ENCODE measurements around the gene ROMO1.
"Not testable (repeated sequence)": the region's sequence is repeated elsewhere in the genome, so short reads cannot be mapped to it uniquely, and the experiment has no call there.

ROMO1 gene

DNA sequence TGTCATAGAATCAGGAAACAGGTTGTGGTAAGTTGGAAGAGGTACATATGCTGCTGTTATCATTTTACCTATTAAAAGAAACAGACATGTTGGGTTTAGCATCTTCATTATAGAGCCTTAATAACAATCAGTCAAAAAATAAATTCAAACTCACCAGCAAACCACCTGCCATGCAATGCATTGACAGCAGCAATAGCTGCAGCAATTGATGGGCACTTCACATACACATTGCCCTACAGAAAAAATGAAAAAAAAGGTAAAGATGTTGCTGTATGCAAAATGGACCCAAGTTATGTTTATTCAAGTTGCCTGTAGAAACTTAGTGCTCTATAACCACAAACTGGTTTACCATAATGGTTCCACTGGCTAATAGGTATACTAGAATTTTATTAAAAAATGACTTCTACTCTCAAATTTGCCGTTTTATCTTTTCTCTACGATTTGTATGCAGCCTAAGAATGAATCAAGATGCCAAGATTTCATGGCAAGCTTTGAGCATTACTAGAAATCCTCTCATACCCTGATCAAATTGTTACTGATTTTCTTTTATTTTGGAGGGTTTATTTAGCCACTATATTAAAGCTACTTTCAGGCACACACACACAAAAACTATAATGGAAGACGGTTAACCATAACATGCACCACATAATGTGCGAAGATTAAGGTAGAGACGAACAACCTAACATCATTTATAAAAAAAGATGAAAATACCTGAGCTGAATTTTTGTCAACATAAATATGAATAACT is 5.5 kb downstream of the ROMO1 start:
- H2AFZ ChIP-seq: no peak overlapping the region
- no peaks in the 10 kb centered on the region for H3K36me3 ChIP-seq (ENCODE audit: control insufficient read depth, insufficient read depth, low read length)
- H3K4me1 ChIP-seq: no peaks in the 10 kb centered on the region
- H3K79me2 ChIP-seq: peaks cover 3% of the 10 kb centered on the region
- H3K9ac ChIP-seq: no peak overlapping the region
- H3K4me3 ChIP-seq (ENCODE audit: low read depth, low read length): no peak overlapping the region
- H3K4me2 ChIP-seq (ENCODE audit: low read length): no peak overlapping the region
- H3K27me3 ChIP-seq (ENCODE audit: control insufficient read depth, insufficient read depth, low read length): no peaks in the 10 kb centered on the region
- H3K9me3 ChIP-seq (ENCODE audit: control insufficient read depth, low read length): no peaks in the 10 kb centered on the region
- TF ChIP-seq, protein P1, sequence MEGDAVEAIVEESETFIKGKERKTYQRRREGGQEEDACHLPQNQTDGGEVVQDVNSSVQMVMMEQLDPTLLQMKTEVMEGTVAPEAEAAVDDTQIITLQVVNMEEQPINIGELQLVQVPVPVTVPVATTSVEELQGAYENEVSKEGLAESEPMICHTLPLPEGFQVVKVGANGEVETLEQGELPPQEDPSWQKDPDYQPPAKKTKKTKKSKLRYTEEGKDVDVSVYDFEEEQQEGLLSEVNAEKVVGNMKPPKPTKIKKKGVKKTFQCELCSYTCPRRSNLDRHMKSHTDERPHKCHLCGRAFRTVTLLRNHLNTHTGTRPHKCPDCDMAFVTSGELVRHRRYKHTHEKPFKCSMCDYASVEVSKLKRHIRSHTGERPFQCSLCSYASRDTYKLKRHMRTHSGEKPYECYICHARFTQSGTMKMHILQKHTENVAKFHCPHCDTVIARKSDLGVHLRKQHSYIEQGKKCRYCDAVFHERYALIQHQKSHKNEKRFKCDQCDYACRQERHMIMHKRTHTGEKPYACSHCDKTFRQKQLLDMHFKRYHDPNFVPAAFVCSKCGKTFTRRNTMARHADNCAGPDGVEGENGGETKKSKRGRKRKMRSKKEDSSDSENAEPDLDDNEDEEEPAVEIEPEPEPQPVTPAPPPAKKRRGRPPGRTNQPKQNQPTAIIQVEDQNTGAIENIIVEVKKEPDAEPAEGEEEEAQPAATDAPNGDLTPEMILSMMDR (IDR thresholded peaks at IDR 0.05): no peak
- no peak overlapping the region for H3K27ac ChIP-seq

DNA sequence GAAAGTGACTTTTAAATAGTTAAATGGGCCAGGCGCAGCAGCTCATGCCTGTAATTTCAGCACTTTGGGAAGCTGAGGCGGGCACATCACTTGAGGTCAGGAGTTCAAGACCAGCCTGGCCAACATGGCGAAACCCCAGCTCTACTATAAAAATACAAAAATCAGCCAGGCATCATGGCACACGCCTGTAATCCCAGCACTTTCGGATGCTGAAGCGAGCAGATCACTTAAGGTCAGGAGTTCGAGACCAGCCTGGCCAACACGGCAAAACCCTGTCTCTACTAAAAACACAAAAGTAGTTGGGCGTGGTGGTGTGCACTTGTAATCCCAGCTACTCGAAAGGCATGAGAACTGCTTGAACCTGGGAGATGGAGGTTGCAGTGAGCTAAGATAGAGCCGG is 6.7 kb downstream of the ROMO1 start:
- not testable (repeated sequence) for H3K9me3 ChIP-seq (ENCODE audit: control insufficient read depth, low read length); H2AFZ ChIP-seq; H3K4me3 ChIP-seq (ENCODE audit: low read depth, low read length); H3K4me1 ChIP-seq; H3K27ac ChIP-seq; H3K4me2 ChIP-seq (ENCODE audit: low read length); H3K9ac ChIP-seq; H3K36me3 ChIP-seq (ENCODE audit: control insufficient read depth, insufficient read depth, low read length); H3K27me3 ChIP-seq (ENCODE audit: control insufficient read depth, insufficient read depth, low read length)
- H3K79me2 ChIP-seq: peaks cover 11% of the 10 kb centered on the region

DNA sequence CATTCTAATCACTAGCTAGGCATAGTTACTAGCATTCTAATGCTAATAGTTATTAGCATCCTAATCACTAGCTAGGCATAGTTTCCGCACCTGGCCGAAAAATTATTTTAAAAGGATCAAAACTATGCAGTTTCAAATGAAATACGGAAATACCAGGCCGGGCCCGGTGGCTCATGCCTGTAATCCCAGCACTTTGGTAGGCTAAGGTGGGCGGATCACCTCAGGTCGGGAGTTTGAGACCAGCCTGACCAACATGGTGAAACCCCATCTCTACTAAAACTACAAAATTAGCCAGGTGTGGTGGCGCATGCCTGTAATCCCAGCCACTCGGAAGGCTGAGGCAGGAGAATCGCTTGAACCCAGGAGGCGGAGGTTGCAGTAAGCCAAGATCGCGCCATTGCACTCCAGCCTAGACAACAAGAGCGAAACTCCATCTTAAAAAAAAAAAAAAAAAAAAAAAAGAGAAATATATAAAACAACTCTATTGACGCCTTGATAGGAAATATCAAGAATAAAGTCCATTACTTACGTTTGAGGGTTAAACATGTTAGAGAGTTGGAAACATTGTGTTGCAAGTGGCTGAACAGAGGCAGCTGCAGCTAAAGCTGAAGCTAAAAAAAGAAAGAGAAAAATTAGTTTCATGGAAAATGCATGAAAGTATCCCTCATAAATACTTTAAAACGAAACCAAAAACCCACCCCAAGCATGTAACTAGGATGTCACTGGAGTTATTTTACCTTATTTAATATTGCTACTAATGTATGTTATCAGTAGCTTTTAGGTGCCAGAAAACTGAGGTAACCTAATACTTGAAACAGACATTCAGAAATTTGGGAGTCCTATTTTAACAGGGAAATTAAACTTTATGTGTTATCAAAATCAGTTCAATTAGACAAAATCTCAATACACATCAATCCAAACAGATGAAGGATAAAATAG is 7.7 kb downstream of the ROMO1 start:
- not testable (repeated sequence) for H3K9me3 ChIP-seq (ENCODE audit: control insufficient read depth, low read length); H3K27me3 ChIP-seq (ENCODE audit: control insufficient read depth, insufficient read depth, low read length); H3K27ac ChIP-seq; H3K36me3 ChIP-seq (ENCODE audit: control insufficient read depth, insufficient read depth, low read length); H3K4me3 ChIP-seq (ENCODE audit: low read depth, low read length); H3K4me2 ChIP-seq (ENCODE audit: low read length); H3K4me1 ChIP-seq; H3K9ac ChIP-seq; H2AFZ ChIP-seq
- H3K79me2 ChIP-seq: peaks cover 11% of the 10 kb centered on the region

DNA sequence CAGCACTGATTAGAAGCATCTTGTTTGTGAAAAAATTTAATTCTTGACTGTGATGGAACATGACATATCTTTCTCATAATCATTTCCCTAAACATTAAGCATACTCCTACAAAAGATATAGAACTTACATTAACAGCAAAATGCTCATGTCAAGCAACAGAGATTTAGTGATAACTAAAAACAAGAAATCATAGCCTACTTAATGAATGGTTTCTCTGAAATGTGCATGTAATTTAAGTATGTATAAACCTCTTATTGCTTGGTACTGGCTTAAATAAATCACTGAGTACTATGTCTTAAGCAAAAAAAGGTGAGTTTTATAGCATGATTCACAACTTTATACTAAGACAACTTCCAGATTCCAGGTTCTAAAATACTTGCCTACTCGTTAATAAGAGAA is 9.3 kb downstream of the ROMO1 start:
- Histone ChIP-seq H3K4me1 (peaks cover 8% of the 10 kb centered on the region), H3K9me3 (ENCODE audit: control insufficient read depth, low read length) (no peaks in the 10 kb centered on the region), H3K27ac (no peak overlapping the region), H3K9ac (no peak overlapping the region), H3K27me3 (ENCODE audit: control insufficient read depth, insufficient read depth, low read length) (no peaks in the 10 kb centered on the region), H3K4me3 (ENCODE audit: low read depth, low read length) (no peak overlapping the region), H3K36me3 (ENCODE audit: control insufficient read depth, insufficient read depth, low read length) (no peaks in the 10 kb centered on the region), H3K79me2 (peaks cover 17% of the 10 kb centered on the region), H2AFZ (no peak overlapping the region), H3K4me2 (ENCODE audit: low read length) (no peak overlapping the region)
- TF ChIP-seq, protein P1 (IDR thresholded peaks at IDR 0.05): no peak

DNA sequence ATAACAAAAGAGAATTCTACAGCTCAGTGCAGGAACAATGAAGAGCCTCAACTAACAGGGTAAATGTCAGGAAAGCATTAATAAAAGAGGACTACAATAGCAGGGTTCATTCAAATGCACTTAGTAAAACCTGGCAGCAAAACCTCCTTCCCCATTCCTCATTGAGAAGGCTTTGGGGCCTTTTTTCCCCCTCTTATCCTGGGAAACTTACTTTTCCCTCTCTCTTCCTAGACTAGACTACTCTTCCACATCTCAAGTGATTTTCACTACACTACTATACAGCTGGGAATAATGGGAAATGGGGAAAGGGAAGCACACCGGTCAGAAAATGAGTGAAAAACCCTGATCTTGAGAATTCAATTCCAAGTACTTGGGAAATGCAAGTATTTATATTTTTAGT is 10.1 kb downstream of the ROMO1 start:
- H2AFZ ChIP-seq: no peak overlapping the region
- no peak overlapping the region for H3K27ac ChIP-seq
- peaks cover 8% of the 10 kb centered on the region for H3K4me1 ChIP-seq
- TF ChIP-seq, protein P1 (IDR thresholded peaks at IDR 0.05): no peak
- H3K36me3 ChIP-seq (ENCODE audit: control insufficient read depth, insufficient read depth, low read length): no peaks in the 10 kb centered on the region
- H3K4me2 ChIP-seq (ENCODE audit: low read length): no peak overlapping the region
- H3K9ac ChIP-seq: no peak overlapping the region
- H3K9me3 ChIP-seq (ENCODE audit: control insufficient read depth, low read length): no peaks in the 10 kb centered on the region
- H3K79me2 ChIP-seq: peaks cover 21% of the 10 kb centered on the region
- H3K27me3 ChIP-seq (ENCODE audit: control insufficient read depth, insufficient read depth, low read length): no peaks in the 10 kb centered on the region
- no peak overlapping the region for H3K4me3 ChIP-seq (ENCODE audit: low read depth, low read length)

Measured in parathyroid adenoma (tissue), 2 donors.